ENCODE measurements around the gene IRF4.

DNA sequence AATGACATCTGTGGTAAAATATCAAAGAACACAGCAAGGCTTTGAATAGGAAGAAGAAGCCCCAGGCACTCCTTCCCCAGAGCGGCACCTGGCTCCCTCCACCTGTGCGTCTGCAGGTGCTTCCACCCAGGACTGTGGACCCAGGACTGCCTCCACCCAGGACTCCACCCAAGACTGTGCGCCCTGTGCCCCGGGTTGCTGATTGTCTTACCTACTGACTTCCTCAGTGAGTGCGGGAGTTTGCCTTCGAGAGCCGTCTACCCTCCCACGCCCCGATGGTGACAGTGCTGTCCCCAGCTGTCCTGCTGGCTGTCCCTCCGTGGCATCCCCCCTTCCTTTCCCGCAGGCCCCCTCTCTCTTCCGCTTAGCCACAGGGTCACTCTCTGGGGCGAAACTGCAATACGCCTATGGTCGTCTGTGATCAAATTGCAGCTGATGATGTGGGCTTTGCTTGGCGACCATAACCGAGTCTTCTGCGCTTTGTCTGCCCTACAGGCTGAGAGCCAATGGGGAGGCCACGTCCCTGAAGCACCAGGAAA, 52.1 kb downstream of the IRF4 start:
- TF ChIP-seq EZH2phosphoT487 (IDR thresholded peaks at IDR 0.05; ENCODE audit: borderline replicate concordance, low read depth, low read length), result no peak
- TF ChIP-seq, protein P1, sequence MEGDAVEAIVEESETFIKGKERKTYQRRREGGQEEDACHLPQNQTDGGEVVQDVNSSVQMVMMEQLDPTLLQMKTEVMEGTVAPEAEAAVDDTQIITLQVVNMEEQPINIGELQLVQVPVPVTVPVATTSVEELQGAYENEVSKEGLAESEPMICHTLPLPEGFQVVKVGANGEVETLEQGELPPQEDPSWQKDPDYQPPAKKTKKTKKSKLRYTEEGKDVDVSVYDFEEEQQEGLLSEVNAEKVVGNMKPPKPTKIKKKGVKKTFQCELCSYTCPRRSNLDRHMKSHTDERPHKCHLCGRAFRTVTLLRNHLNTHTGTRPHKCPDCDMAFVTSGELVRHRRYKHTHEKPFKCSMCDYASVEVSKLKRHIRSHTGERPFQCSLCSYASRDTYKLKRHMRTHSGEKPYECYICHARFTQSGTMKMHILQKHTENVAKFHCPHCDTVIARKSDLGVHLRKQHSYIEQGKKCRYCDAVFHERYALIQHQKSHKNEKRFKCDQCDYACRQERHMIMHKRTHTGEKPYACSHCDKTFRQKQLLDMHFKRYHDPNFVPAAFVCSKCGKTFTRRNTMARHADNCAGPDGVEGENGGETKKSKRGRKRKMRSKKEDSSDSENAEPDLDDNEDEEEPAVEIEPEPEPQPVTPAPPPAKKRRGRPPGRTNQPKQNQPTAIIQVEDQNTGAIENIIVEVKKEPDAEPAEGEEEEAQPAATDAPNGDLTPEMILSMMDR (conservative IDR thresholded peaks at IDR 0.05; ENCODE audit: low read length), result no peak

All from OCI-LY7 (cell line).